ENCODE data around the gene ICAM2.

- TF ChIP-seq RXRA (IDR thresholded peaks at IDR 0.05) (no peak), CTCF (IDR thresholded peaks at IDR 0.05; ENCODE audit: low read depth, low read length, missing input control) (no peak), RAD21 (IDR thresholded peaks at IDR 0.05) (no peak), EGR1 (IDR thresholded peaks at IDR 0.05; ENCODE audit: low read depth in 2 of 2) (no peak), GABPA (IDR thresholded peaks at IDR 0.05 in 1 of 2, conservative IDR thresholded peaks at IDR 0.05 in 1 of 2) (no peak), YY1 (IDR thresholded peaks at IDR 0.05) (no peak), HNF4A (conservative IDR thresholded peaks at IDR 0.05) (no peak), REST (IDR thresholded peaks at IDR 0.05) (no peak), MAX (IDR thresholded peaks at IDR 0.05) (no peak), JUND (IDR thresholded peaks at IDR 0.05) (no peak), ATF3 (IDR thresholded peaks at IDR 0.05) (no peak), HNF4G (IDR thresholded peaks at IDR 0.05) (no peak)
Observed at GRCh38 chr17:64002658-64003525, 17.5 kb downstream of the ICAM2 start.

All from liver (tissue), 3 donors.